ENCODE measurements around the gene HOXA9.
A peak's percentile ranks its signal among the peaks of the same experiment; 100 is the strongest.

The HOXA9 gene

GRCh38 chr7:27175626-27176523 lies 10.5 kb upstream of the HOXA9 start:
- DNase-seq = no peak

DNA sequence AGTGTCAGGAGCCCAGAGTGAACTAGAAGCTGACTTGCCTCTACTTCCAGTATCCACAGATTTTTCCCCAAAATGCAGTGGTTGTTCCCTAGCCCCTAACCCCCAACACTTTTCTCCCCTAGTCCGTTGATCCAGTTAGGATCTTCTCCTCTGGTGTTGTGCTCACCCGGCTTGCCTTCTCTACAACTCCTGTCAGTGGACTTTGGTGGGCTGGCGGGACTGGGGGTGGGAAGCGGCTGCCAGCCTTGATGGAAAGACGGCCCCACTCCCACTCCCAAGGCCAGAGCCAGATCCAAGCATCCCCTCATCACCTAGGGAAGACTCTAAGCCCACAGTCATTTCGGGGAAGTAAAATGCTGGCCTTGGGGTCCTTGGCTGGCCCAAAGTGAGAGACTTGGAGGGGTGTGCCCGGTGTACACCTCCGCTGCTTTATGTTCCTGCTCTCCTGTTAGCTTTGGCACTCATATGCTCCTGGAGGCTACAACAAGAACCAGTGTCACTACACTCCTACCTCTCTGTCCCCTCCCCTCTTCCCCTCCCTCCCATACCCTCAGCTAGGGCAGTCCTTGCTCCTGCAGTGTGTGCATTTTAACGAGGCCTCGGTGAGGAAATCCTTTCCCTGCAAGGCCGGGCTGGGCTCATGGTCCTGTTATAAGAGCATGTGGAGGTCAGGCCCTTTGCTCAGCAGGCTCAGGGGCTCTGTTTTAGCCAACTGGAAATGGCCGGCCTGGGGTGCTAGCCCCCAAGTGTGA lies 9.7 kb upstream of the HOXA9 start:
- DNase-seq = no peak

GRCh38 chr7:27173956-27174873 lies 8.9 kb upstream of the HOXA9 start, which contains the start of gene HOXA10:
Gene HOXA10, minus strand, starts transcription at chr7:27174320. Its CDS starts 14 bp downstream, at chr7:27174306.
- peak; percentile 7 for DNase-seq

GRCh38 chr7:27173511-27173955 lies 8.2 kb upstream of the HOXA9 start:
- DNase-seq = peak; percentile 8

DNA sequence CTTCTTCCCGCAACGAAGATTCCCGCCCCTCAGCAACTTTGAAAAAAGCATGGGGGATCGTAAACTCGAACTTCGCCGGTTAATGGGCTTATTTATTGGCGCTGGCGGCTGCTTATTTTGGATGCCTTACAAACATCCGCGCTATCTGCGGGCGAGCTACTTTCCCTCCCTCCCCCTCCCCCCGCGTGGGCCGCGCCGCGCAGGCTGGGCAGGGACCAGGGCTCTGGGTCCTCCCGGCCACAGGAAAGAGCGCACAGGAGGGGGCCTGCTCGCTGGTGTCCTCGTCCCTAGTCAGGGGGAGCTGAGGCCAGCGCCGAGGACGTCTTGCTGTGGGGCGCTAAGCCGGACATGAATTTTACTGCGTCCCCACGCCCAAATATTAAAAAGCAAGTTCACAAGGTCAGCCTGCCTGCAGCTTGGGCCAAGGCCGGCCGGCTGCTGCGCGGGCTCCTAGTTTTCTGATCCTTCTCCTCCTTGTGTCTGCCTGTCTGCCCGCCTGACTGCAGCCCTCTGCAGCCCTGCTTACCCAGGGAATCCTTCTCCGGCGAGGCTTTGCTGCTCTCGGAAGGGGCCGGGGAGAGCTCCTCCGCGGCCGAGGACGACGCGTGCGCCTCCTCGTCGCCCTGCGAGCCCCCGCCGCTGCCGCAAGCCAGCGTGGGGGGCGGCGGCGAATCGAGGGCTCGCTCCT lies 7.6 kb upstream of the HOXA9 start:
- DNase-seq = peak; percentile 7

DNA sequence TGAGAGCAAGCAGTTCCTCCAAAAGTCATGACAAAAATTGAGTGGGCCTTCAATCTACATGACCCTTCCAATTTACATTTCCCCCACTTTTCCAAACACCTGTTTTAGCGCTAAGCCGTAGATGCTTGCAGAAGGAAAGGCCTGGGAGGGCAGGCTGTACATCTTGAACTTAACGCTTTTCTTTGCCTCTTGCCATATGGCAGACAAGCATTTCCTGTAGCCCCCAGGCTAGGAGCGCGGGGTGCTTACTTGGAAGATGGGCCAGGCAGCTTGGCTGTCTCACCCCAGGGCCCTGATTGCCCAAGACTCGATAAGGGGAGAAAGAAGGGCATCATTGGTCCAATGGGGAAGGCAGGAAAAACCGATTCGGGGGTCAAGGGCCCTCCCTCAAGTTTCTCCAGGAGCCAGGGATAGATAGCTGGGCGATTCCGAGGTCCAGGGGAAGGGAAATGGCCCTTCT lies 7.0 kb upstream of the HOXA9 start:
- no peak for DNase-seq

DNA sequence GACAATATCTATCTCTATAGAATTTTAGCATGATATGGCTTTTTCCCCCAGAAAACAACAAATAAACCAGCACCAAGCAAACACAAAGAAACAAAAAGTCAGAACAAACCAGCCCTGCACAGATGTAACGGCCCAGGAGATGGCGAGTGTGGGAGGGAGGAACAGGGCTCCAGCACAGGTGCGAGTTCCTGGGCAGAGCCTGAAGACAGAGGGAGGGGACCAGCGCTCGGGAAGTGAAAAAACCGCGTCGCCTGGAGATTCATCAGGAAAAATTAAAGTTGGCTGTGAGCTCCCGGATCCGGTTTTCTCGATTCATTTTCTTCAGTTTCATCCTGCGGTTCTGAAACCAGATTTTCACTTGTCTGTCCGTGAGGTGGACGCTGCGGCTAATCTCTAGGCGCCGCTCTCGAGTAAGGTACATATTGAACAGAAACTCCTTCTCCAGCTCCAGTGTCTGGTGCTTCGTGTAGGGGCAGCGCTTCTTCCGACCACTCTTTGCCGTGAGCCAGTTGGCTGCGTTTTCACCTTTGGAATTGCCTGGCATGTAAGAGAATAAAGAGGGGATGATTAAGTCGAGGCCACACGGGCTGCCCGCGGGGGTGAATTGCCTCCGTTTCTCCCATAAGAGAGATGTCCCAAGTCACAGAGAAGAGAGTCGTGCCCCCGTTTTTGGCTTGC lies 6.4 kb upstream of the HOXA9 start:
- no peak for DNase-seq

- no peak for DNase-seq
Measured at GRCh38 chr7:27171325-27171636, 5.9 kb upstream of the HOXA9 start.

- DNase-seq = no peak
Measured at GRCh38 chr7:27170426-27171324, 5.3 kb upstream of the HOXA9 start.

- no peak for DNase-seq
Measured at GRCh38 chr7:27169658-27170425, 4.5 kb upstream of the HOXA9 start.

DNA sequence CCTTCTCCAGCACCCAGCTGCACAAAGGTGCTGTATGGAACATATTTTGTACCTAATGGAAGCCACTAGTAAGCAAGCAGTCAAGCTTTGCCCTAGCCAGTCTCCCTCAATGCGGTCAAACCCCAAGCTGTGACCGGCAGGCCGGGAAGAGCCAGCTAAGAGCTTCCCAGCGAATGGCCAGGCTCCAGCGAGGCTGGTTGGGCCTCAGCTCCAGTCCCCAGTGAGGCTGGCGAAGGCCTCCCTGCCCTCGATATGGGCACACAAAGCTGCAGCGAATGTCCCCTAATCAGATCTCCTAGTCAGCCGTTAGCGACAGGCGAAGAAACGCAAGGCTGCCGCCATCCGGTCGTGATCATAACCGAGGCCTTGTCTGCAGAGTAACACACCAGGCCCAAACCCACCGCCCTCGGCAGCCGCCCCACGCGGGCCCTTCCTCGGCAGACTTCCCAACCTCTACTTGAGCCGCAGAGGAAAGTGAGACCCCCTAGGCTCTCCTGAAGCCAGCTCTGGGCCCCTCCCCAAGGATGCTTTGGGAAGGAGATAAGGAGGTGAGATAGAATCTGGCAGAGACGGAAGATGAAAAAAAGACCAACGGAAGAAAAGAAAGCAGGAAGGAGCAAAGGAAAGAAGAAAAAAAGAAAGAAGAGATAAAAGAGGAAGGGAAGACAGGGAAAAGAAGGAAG lies 3.1 kb upstream of the HOXA9 start:
- no peak for DNase-seq

DNA sequence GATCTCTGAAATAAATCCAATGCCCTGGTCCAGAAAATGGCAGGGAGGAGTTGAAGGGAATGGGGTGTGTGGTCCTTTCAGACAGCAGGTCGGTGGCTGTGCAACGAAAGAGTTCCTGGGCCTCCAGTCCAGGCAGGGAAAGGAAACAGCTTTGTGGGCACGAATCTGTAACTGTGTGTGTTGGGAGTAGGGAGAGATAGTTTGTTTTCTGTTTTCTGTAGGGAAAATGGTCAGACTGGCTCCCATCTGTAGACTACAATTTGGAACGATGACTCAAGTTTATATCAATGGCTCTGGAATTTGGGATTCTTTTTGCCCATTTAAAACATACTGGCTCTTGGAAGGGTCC lies 2.6 kb upstream of the HOXA9 start:
- no peak for DNase-seq

GRCh38 chr7:27166531-27167505 lies 1.5 kb upstream of the HOXA9 start:
- no peak for DNase-seq

DNA sequence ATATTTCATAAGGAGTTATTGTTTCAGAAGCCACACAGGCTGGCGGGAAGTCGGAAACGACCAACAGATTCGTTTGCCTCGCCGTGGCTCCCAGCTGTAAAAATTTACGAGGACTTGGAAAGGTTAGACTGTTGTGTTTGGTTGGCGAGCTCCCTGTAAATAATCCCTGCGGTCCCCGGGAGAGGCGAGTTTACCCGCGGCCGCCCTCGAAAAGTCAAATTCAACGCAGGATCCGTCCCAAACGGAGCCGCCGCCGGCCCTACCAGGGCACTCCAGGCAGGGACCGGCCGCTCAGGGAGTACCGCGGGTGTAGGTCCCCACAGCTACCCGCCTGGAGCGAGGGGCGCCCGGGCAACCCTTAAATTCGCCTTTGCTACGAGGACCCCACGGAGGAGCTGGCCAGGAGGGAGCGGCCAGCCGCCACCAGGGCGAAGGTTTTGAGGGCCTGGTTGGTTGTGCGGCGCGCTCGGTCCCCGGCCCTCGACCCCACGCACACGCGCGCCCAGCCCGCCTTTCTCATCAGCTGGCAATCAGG lies 726 bp upstream of the HOXA9 start:
- no peak for DNase-seq

DNA sequence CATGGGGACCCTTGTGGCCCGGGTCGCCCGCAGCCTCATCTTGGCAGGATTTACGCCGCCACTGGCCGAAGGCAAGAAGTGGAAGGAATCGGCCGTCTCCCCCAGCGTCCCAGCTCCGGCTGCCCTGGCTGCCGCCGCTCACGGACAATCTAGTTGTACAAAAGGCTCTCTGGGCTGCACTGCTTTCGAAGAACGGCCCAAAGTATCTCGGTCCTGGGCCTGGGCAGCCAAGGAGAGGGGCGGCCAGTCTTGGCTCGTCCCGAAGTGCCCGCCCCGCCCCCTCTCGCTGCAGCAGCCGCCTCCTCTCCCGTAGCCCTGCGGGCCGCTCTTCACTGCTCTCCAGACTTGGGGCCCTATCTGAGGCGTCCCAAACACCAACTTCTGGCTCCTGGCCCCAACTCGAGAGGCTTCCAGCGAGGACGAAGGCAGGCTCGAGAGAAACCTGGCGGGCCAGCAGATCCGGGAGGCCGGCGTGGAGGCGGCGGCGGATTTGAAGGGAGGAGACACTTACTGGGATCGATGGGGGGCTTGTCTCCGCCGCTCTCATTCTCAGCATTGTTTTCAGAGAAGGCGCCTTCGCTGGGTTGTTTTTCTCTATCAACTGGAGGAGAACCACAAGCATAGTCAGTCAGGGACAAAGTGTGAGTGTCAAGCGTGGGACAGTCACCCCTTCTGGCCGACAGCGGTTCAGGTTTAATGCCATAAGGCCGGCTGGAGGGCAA lies 809 bp downstream of the HOXA9 start:
- DNase-seq = no peak

DNA sequence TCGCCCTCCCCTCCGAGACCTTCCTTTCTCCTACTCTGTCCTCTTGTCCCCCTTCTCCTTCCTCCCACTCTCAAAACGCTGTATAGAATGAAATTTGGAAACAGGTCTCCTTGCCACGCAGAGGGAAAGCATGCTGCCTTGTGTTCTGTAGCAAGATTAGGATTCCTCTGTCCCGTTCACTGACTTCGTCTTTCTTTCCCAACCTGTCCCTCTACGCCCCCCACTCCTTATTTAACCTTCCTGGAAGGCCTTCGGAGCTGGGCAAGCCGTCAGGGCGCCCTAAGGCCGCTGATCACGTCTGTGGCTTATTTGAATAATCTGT lies 1.3 kb downstream of the HOXA9 start:
- no peak for DNase-seq

All from activated CD4-positive, alpha-beta T cell treated with anti-CD3 and anti-CD28 coated beads for 1 hour (primary cell).